Epithelial cell of esophagus (primary cell): ENCODE results near the gene LINC01488.

Experiments used
- DNase-seq: peaks from one replicate; pipeline ENCODE4 v3.0.0; 2010; ENCODE audit warnings: low read depth
- H3K4me3 ChIP-seq: 2 replicates; pipeline ENCODE4 v1.5.1; 2011; ENCODE audit warnings: mild to moderate bottlenecking, low read length, control low read depth
- TF ChIP-seq, protein P1 (sequence below): IDR thresholded peaks from 2 replicates; pipeline ENCODE4 v1.5.1; 2011; ENCODE audit warnings: low read depth, mild to moderate bottlenecking, low read length, control low read depth, inconsistent platforms; ENCODE audit not compliant: insufficient read depth; ENCODE audit errors: missing control alignments

LINC01488 gene

DNA sequence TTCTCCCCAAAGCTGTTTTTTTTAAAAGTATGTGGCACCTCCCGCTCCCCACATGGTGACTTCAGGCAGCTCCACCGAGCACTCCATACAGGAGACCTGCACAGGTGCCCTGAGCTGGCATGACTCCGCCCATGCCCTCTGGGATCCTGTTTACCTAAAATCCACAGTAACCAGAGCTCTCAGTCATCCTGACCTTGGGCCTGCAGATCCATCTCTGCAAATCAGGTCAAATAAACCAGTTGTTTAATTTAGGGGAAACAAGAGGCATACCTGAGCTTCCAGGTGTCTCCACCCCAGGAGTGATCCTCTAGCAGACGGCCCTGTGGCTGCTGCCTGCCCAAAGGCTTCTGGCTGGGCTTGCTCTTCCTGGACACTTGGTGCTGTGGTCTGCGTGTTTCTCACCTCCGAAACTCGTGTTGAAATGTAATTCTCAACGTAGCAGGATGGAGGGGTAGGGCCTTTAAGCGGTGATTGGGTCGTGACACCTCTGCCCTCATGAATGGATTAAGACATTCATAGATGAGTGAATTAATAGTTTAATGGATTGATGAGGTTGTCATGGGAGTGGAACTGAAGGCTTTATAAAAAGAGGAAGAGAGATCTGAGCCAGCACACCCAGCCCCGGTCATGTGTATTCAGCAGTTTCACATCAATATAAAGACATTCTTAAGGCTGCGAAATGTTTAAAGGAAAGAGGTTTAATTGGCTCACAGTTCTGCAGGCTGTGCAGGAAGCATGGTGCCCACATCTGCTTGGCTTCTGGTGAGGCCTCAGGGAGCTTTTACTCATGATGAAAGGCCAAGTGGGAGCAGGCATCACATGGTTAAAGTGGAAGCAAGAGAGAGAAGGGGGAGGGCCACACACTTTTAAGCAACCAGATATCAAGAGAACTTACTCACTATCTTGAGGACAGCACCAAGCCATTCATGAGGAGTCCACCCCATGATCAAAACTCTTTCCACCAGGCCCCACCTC is 34.1 kb downstream of the LINC01488 start:
- TF ChIP-seq, protein P1, sequence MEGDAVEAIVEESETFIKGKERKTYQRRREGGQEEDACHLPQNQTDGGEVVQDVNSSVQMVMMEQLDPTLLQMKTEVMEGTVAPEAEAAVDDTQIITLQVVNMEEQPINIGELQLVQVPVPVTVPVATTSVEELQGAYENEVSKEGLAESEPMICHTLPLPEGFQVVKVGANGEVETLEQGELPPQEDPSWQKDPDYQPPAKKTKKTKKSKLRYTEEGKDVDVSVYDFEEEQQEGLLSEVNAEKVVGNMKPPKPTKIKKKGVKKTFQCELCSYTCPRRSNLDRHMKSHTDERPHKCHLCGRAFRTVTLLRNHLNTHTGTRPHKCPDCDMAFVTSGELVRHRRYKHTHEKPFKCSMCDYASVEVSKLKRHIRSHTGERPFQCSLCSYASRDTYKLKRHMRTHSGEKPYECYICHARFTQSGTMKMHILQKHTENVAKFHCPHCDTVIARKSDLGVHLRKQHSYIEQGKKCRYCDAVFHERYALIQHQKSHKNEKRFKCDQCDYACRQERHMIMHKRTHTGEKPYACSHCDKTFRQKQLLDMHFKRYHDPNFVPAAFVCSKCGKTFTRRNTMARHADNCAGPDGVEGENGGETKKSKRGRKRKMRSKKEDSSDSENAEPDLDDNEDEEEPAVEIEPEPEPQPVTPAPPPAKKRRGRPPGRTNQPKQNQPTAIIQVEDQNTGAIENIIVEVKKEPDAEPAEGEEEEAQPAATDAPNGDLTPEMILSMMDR, result no peak
- H3K4me3 ChIP-seq, result no peak overlapping the region
- no peak for DNase-seq

DNA sequence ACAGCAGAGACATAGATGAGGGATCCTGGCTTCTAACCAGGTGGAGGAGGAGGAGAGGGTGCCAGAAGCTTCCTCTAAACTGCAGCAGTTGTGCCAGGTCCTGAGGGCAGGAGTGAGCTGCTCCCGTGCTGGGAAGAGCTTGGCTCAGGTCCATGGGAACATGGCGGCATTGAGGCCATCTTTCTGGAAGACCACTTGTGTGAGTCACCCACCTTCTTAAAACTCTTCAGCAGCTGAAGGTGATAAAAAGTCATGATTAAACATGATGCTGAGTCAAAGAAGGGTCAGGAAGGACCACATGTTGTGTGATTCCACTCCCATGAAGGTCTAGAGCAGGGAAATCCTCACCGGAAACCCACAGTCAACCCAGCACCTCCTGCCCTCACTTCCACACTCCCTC is 35.1 kb downstream of the LINC01488 start:
- TF ChIP-seq, protein P1, result no peak
- DNase-seq, result no peak
- H3K4me3 ChIP-seq, result no peak overlapping the region

DNA sequence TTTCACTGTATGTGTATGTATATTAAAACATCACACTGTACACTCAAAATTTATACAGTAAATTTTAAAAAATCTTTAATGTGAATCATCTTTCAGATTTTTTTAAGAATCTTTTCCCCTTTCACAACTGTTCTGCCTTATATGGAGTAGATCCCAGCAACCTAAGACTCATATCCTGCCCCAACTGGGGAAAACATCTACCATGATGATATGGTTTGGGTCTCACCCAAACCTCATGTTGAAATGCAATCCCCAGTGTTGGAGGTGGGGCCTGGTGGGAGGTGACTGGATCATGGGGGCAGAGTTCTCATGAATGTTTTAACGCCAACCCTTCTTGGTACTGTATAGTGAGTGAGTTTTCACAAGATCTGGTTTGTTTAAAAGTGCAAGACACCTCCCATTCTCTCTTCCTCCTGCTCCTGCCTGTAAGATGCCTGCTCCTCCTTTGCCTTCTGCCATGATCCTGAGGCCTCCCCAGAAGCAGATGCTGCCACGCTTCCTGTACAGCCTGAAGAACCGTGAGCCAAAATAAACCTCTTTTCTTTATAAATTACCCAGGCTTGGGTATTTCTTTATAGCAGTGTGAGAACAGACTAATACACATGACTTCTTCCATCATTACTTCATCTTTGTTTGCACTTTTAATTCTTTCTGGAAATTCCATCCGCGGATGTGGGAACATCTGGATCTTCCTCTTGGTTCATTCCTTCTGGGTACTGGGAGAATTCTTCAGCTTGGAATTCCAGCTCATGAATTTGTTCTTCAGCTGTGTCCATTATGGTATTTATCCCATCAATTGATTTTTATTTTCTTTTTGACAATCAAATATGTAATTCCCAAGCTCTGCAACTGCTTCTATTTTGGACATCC is 36.9 kb downstream of the LINC01488 start:
- TF ChIP-seq, protein P1, result no peak
- no peak overlapping the region for H3K4me3 ChIP-seq
- DNase-seq, result no peak

DNA sequence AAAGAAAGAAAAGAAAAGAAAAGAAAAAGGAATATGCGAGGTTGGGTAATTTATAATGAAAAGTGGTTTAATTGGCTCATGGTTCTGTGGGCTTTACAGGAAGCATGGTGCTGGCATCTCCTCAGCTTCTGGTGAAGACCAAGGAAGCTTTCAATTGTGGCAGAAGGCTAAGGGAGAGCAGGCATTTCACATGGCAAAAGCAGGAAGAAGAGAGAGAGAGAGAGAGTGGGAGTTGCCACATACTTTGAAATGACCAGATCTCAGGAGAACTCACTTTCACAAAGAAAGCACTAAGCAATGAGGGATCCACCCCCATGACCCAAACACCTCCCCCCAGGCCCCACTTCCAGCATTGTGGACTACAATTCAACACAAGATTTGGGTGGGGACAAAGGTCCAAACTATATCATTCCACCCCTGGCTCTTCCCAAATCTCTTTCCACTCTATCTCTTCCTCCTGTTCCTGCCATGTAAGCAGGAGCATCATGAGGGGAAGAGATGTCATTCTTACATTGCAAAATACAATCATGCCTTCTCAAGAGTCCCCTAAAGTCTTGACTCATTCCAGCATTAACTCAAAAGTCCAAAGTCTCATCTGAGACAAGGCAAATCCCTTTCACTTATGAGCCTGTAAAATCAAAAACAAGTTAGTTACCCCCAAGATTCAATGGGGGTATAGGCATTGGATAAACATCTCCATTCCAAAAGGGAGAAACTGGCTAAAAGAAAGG is 38.9 kb downstream of the LINC01488 start:
- TF ChIP-seq, protein P1, result no peak
- H3K4me3 ChIP-seq, result no peak overlapping the region
- no peak for DNase-seq

DNA sequence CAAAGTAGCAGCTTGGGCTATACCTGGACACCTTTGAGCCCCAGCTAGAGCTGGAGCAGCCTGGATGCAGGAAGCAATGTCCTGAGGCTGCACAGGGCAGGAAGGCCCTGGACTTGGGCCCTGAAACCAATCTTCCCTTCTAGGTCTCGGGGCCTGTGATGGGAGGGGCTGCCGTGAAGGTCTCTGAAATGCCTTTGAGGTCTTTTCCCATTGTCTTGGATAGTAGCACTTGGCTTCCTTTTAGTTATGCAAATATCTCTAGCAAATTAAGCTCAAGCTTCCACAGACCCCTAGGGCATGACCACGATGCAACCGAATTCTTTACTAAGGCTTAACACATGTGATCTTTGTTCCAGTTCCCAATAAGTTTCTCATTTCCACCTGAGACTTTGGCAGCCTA is 40.0 kb downstream of the LINC01488 start:
- DNase-seq, result no peak
- no peak overlapping the region for H3K4me3 ChIP-seq
- TF ChIP-seq, protein P1, result no peak

DNA sequence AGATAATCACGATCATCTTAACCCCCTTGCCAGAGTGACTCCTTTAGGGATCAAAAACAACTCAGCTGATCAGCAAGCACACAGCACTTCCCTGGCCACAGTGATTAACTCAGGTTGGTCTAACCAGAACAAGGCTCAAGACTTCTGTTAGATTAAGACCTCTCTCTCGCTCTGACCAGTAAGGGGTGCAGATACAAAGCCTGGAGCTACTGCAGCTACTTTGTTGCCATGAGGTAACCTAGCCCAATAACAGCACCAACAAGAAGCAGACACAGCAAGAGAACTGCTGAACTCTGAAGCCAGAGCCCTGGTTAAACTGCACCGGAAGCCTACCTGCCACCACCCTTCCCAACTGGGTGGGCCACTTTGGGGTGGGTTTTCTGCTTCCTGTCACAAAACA is 42.0 kb downstream of the LINC01488 start:
- TF ChIP-seq, protein P1, result no peak
- no peak for DNase-seq
- H3K4me3 ChIP-seq, result no peak overlapping the region
